Epithelial cell of prostate (primary cell): Measurements from ENCODE around the gene FAM98B.

Experiments
- DNase-seq: peaks from one replicate; pipeline ENCODE4 v3.0.0-alpha.2; 2011; ENCODE audit warnings: low read depth, low spot score
- H3K27ac ChIP-seq: fragments of 450-650 bp; 2 replicates; pipeline ENCODE4 v1.5.1; 2017; ENCODE audit warnings: mild to moderate bottlenecking

FAM98B gene

DNA sequence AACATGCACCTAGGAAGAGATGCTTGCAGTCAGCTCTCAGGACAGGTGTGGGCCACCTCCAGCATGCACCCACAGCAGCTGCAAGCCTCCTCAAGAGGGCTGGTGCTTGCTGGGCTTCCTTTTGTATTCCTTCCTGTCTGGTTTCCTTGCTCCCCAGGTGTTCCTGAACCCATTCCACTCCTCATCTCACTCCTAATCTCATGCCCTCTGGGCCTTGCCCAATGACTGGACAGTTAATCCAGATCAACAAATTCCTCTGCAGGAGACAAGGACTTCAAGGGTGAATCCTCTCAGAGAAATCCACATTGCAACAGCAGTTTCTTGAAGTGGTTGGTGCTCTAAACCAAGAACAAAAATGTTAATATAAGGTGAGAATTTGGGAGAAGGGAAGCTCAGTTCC, 80.0 kb downstream of the FAM98B start:
- H3K27ac ChIP-seq = no peak overlapping the region
- no peak for DNase-seq

DNA sequence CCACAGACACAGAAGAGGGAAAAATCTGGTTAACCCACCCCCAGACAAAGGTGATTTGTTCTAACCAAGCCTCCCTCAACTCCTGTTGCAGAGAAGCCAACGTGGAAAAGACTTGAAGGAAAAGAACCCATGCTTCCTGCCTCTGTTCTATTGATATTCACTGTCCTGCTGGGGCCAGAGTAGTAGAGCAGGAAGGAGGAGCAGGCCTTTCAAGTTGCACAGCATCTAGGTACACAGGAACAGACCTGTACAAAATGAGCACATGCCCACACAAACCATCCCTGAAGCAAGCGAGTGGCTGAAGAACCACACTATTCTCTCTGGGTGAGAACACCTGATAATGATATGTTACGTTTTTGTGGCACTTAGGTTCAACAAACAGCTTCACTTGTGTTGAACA, 80.8 kb downstream of the FAM98B start:
- H3K27ac ChIP-seq = no peak overlapping the region
- DNase-seq = no peak

DNA sequence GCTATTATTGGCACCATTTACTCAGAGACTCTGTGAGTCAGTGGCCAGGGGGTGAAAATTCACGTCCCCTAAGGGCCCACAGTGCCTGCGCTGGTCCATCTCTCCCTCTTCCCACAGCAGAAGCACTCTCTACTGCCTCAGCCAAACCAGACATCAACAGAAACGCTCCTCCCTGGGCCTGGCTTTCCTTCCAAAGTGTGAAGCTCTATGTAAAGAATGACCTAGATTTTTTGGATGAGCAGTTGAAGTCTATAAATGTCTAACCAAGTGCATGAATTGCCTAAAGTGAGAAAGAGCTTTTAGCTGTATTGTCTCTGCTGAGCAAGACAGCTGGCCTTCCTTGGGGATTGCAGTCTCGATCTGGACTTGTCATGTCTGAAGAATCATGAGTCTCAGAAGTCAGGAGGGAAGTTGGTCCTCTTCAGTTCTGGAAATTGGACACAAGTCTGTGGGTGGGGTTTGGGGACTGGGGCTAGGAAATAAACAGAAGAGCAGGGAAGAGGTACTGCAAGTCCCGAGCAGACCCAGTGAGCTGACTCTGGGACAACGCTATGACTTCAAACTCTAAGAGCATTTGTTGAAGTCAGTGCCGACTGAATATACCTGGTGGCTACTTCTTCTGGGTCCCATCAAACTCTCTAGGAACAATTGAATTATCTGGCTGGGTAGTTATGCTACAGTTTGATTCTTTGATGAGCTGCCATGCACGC, 81.7 kb downstream of the FAM98B start:
- DNase-seq = no peak
- no peak overlapping the region for H3K27ac ChIP-seq

DNA sequence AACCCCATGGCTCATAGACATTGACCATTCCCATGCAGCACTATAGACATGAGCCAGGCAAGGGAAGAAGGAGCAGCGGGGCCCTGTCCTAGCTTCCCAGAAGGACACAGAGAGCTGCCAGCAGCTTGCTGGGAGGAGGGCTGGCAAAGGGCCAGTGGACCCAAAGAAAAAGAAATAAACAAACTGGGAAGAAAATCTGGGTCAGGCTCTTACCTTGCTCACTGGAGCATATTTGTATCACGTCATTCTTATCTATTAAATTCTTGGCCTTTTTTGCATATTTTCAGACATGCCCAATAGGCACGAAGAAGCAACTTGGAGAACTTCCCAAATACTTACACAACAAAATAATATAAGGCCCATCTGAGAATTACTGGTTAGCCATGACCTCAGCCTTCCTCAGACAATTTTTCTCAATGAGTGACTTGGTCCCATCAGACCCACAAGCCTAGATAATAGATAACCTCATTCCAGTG, 82.3 kb downstream of the FAM98B start:
- no peak overlapping the region for H3K27ac ChIP-seq
- no peak for DNase-seq
